Measurements from ENCODE around the gene RFC3.

DNA sequence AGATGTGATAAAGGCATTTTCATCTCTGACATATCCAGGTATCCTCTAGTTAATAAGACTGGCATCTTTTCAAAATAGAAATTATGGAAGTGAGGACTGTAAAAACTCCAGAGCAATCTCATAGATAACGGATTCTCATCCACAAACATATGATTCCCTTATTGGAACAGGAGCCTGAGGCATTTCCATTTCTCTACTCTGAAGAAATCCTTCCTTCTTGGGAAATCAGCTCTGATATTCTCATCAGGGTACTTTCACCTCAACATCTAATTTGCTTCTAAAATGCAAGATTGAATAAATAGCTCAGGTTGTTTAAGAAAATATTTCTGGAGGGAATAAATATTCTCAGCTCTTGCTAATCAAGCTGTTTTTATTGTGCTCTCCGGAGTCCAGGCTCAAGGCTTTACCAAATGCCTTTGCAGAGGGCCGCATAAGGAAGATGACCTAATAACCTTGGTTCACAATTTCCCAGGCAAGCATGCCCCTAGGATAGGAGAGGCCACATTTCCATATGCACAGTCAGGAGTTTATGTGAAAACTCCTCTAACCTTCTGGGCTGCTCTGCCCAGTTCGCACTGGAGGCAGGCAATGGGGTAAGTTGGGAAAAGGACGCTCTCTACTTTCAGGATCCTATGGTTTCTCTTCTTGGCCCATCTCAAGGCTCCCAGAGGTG lies 44.0 kb upstream of the RFC3 start:
- TF ChIP-seq, protein P1, sequence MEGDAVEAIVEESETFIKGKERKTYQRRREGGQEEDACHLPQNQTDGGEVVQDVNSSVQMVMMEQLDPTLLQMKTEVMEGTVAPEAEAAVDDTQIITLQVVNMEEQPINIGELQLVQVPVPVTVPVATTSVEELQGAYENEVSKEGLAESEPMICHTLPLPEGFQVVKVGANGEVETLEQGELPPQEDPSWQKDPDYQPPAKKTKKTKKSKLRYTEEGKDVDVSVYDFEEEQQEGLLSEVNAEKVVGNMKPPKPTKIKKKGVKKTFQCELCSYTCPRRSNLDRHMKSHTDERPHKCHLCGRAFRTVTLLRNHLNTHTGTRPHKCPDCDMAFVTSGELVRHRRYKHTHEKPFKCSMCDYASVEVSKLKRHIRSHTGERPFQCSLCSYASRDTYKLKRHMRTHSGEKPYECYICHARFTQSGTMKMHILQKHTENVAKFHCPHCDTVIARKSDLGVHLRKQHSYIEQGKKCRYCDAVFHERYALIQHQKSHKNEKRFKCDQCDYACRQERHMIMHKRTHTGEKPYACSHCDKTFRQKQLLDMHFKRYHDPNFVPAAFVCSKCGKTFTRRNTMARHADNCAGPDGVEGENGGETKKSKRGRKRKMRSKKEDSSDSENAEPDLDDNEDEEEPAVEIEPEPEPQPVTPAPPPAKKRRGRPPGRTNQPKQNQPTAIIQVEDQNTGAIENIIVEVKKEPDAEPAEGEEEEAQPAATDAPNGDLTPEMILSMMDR (IDR thresholded peaks at IDR 0.05; ENCODE audit: insufficient read depth, low read length) = no peak
- TF ChIP-seq POLR2AphosphoS5 (IDR thresholded peaks at IDR 0.05; ENCODE audit: low read depth) (no peak), SPI1 (IDR thresholded peaks at IDR 0.05; ENCODE audit: borderline replicate concordance, low read depth) (no peak)
- TF ChIP-seq, protein P2, sequence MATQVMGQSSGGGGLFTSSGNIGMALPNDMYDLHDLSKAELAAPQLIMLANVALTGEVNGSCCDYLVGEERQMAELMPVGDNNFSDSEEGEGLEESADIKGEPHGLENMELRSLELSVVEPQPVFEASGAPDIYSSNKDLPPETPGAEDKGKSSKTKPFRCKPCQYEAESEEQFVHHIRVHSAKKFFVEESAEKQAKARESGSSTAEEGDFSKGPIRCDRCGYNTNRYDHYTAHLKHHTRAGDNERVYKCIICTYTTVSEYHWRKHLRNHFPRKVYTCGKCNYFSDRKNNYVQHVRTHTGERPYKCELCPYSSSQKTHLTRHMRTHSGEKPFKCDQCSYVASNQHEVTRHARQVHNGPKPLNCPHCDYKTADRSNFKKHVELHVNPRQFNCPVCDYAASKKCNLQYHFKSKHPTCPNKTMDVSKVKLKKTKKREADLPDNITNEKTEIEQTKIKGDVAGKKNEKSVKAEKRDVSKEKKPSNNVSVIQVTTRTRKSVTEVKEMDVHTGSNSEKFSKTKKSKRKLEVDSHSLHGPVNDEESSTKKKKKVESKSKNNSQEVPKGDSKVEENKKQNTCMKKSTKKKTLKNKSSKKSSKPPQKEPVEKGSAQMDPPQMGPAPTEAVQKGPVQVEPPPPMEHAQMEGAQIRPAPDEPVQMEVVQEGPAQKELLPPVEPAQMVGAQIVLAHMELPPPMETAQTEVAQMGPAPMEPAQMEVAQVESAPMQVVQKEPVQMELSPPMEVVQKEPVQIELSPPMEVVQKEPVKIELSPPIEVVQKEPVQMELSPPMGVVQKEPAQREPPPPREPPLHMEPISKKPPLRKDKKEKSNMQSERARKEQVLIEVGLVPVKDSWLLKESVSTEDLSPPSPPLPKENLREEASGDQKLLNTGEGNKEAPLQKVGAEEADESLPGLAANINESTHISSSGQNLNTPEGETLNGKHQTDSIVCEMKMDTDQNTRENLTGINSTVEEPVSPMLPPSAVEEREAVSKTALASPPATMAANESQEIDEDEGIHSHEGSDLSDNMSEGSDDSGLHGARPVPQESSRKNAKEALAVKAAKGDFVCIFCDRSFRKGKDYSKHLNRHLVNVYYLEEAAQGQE (IDR thresholded peaks at IDR 0.05; ENCODE audit: insufficient replicate concordance, low read depth) = no peak
